ENCODE measurements around the gene DIP2C. TPM values are rescaled to one million over a fixed set of nuclear protein-coding genes. Genes with fewer than 3 reads are reported as not detected.

The DIP2C gene
- total RNA-seq, 1 experiment from 2014 or later, result 11.4 TPM

DNA sequence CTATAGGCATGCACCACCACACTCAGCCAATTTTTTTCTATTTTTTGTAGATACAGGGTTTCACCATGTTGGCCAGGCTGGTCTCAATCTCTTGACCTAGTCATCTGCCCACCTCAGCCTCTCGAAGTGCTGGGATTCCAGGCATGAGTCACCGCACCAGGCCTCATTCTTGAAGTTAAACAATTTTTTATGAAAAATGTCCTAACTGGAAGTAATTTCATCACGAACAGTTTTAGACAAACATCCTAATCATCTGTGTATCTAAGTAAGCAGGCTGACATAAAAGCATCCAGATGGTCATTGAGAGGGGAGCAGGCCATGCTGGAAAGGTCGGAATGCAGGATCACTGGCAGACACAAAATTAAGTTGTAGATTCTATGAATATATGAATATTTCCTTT lies 285.1 kb downstream of the DIP2C start:
- Mint-ChIP-seq H3K4me1 (ENCODE audit: low read depth, unreplicated experiment) (peaks cover 6% of the 10 kb centered on the region), H3K4me3 (ENCODE audit: unreplicated experiment) (no peak overlapping the region), H3K27ac (ENCODE audit: unreplicated experiment) (no peak overlapping the region), H3K9me3 (ENCODE audit: unreplicated experiment) (no peaks in the 10 kb centered on the region), H3K36me3 (ENCODE audit: insufficient read depth, unreplicated experiment) (peaks cover 9% of the 10 kb centered on the region), H3K27me3 (ENCODE audit: insufficient read depth, unreplicated experiment) (no peaks in the 10 kb centered on the region)
- no peaks in the 10 kb centered on the region for H3K27me3 ChIP-seq (replicated peaks; ENCODE audit: control insufficient read depth, insufficient read depth, low read length)
- TF ChIP-seq, protein P1, sequence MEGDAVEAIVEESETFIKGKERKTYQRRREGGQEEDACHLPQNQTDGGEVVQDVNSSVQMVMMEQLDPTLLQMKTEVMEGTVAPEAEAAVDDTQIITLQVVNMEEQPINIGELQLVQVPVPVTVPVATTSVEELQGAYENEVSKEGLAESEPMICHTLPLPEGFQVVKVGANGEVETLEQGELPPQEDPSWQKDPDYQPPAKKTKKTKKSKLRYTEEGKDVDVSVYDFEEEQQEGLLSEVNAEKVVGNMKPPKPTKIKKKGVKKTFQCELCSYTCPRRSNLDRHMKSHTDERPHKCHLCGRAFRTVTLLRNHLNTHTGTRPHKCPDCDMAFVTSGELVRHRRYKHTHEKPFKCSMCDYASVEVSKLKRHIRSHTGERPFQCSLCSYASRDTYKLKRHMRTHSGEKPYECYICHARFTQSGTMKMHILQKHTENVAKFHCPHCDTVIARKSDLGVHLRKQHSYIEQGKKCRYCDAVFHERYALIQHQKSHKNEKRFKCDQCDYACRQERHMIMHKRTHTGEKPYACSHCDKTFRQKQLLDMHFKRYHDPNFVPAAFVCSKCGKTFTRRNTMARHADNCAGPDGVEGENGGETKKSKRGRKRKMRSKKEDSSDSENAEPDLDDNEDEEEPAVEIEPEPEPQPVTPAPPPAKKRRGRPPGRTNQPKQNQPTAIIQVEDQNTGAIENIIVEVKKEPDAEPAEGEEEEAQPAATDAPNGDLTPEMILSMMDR (IDR thresholded peaks at IDR 0.05; ENCODE audit: insufficient read depth in 1 of 2, low read depth in 1 of 2, low read length in 1 of 2, severe bottlenecking in 1 of 2, unreplicated experiment in 1 of 2), result no peak
- H3K9me3 ChIP-seq, result no peaks in the 10 kb centered on the region
- H3K4me3 ChIP-seq (ENCODE audit: low read depth, low read length), result no peak overlapping the region
- POLR2A ChIA-PET, result no interaction called here
- BruUV-seq (replicated peaks), result no TSS peak
- intact Hi-C loops (cut with micrococcal nuclease; ENCODE audit: unreplicated experiment), result no loop called here
- no peak for DNase-seq
- CTCF ChIA-PET, result interaction anchor here (0.7 kb wide), 1 partner anchor 19 kb away, joined by 5 read pairs; no protein-coding TSS in a partner anchor
- no peaks in the 10 kb centered on the region; the same call in 1 of the 2 replicates for H3K4me1 ChIP-seq
- H3K36me3 ChIP-seq (ENCODE audit: control insufficient read depth, insufficient read depth, low read length), result no peaks in the 10 kb centered on the region

DNA sequence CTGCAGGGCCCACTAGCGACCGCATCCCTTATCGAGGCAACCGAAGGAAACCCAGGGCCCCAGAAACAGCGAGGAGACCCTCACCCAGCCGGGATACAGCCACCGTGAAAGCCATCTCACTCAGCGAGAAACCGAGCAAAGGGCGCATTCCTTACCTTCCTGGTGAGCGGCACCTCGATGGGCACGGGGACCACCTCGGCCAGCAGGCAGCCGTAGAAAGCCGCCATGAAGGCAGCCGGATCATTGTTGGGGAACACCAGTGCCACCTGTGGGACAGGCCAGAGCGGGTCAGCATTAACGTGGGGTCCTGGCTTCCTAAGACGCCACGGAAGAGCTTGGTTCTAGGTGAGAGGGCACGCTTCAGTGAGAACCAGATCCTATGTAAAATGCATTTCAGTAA lies 290.5 kb downstream of the DIP2C start:
- H3K9me3 ChIP-seq, result no peaks in the 10 kb centered on the region
- H3K27ac Mint-ChIP-seq (ENCODE audit: unreplicated experiment), result no peak overlapping the region
- H3K27me3 ChIP-seq (replicated peaks; ENCODE audit: control insufficient read depth, insufficient read depth, low read length), result no peaks in the 10 kb centered on the region
- H3K4me3 ChIP-seq (ENCODE audit: low read depth, low read length), result no peak overlapping the region
- TF ChIP-seq, protein P1 (IDR thresholded peaks at IDR 0.05; ENCODE audit: insufficient read depth in 1 of 2, low read depth in 1 of 2, low read length in 1 of 2, severe bottlenecking in 1 of 2, unreplicated experiment in 1 of 2), result no peak
- CTCF ChIA-PET, result no interaction called here
- no peak overlapping the region for H3K4me3 Mint-ChIP-seq (ENCODE audit: unreplicated experiment)
- no peaks in the 10 kb centered on the region for H3K27me3 Mint-ChIP-seq (ENCODE audit: insufficient read depth, unreplicated experiment)
- peaks cover 5% of the 10 kb centered on the region; the same call in 1 of the 2 replicates for H3K4me1 ChIP-seq
- H3K4me1 Mint-ChIP-seq (ENCODE audit: low read depth, unreplicated experiment), result peaks cover 11% of the 10 kb centered on the region
- POLR2A ChIA-PET, result no interaction called here
- BruUV-seq (replicated peaks), result no TSS peak
- H3K36me3 ChIP-seq (ENCODE audit: control insufficient read depth, insufficient read depth, low read length), result no peaks in the 10 kb centered on the region
- intact Hi-C loops (cut with micrococcal nuclease; ENCODE audit: unreplicated experiment), result no loop called here
- H3K9me3 Mint-ChIP-seq (ENCODE audit: unreplicated experiment), result no peaks in the 10 kb centered on the region
- no peaks in the 10 kb centered on the region for H3K36me3 Mint-ChIP-seq (ENCODE audit: insufficient read depth, unreplicated experiment)
- DNase-seq, result no peak

DNA sequence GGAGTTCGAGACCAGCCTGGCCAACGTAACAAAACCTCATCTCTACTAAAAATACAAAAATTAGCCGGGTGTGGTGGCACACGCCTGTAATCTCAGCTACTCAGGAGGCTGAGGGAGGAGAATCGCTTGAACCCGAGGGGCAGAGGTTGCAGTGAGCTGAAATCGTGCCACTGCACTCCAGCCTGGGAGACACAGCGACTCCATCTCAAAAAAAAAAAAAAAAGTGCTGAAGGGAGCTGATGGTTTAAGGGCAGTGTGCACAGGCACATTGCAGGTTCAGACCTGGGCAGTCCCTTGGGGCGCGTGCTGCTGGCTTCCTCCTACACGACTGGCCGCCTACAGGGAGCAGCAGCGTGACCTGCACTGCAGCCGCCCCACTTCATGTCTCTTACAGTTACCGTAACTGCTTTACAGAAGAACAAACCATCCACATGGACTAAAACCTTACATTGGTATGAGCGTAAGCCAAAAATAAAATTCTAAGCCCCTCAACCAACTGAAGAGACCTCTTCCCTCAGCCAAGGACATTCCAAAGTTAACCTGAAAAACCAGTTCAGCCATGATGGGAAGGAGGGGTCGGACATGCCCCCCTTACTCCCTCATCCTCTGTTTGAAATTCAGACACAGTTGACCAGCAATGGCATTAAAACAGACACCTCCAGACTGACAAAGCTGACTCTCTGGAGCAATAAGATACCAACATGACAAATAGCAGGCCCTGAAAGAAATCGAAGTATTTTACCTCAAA lies 292.0 kb downstream of the DIP2C start:
- DNase-seq, result no peak
- Mint-ChIP-seq H3K4me1 (ENCODE audit: low read depth, unreplicated experiment) (peaks cover 11% of the 10 kb centered on the region), H3K4me3 (ENCODE audit: unreplicated experiment) (no peak overlapping the region), H3K27ac (ENCODE audit: unreplicated experiment) (peak overlapping the region; percentile 16), H3K27me3 (ENCODE audit: insufficient read depth, unreplicated experiment) (no peaks in the 10 kb centered on the region), H3K36me3 (ENCODE audit: insufficient read depth, unreplicated experiment) (peaks cover 4% of the 10 kb centered on the region), H3K9me3 (ENCODE audit: unreplicated experiment) (no peaks in the 10 kb centered on the region)
- no peaks in the 10 kb centered on the region for H3K27me3 ChIP-seq (replicated peaks; ENCODE audit: control insufficient read depth, insufficient read depth, low read length)
- H3K4me1 ChIP-seq, result peaks cover 5% of the 10 kb centered on the region; the same call in 1 of the 2 replicates
- TF ChIP-seq, protein P1 (IDR thresholded peaks at IDR 0.05; ENCODE audit: insufficient read depth in 1 of 2, low read depth in 1 of 2, low read length in 1 of 2, severe bottlenecking in 1 of 2, unreplicated experiment in 1 of 2), result no peak
- H3K9me3 ChIP-seq, result no peaks in the 10 kb centered on the region
- H3K4me3 ChIP-seq (ENCODE audit: low read depth, low read length), result no peak overlapping the region
- ChIA-PET POLR2A (no interaction called here), CTCF (no interaction called here)
- H3K36me3 ChIP-seq (ENCODE audit: control insufficient read depth, insufficient read depth, low read length), result no peaks in the 10 kb centered on the region
- no TSS peak for BruUV-seq (replicated peaks)
- intact Hi-C loops (cut with micrococcal nuclease; ENCODE audit: unreplicated experiment), result no loop called here
